NCI-H1105 treated with DMSO at 0.1 percent for 48 hours (cell line): Measurements from ENCODE around the gene EIF6.

Source experiments
- DNase-seq: peaks from one replicate; lab custom pipeline; 2025; lab: John Stamatoyannopoulos, UW

Gene EIF6

GRCh38 chr20:35293303-35294292 is 9.0 kb upstream of the EIF6 start:
- DNase-seq = no peak

GRCh38 chr20:35292504-35293285 is 8.1 kb upstream of the EIF6 start:
- DNase-seq = no peak

- no peak for DNase-seq
These were observed 7.3 kb upstream of the EIF6 start, which contains the start of gene FAM83C for GRCh38 chr20:35291654-35292503. Gene FAM83C, minus strand, starts transcription at chr20:35292425. Its CDS starts 121 bp downstream, at chr20:35292304.

- no peak for DNase-seq
These were observed 6.4 kb upstream of the EIF6 start for GRCh38 chr20:35290887-35291417.

- no peak for DNase-seq
These were observed 5.8 kb upstream of the EIF6 start for GRCh38 chr20:35290186-35290886.

- DNase-seq = no peak
These were observed 3.9 kb upstream of the EIF6 start for GRCh38 chr20:35288325-35289060.

GRCh38 chr20:35287509-35288324 is 3.1 kb upstream of the EIF6 start:
- DNase-seq = no peak

GRCh38 chr20:35286899-35287508 is 2.4 kb upstream of the EIF6 start:
- no peak for DNase-seq

- DNase-seq = no peak
These were observed 1.7 kb upstream of the EIF6 start for GRCh38 chr20:35286077-35286898.

GRCh38 chr20:35285806-35286076 is 1.2 kb upstream of the EIF6 start:
- DNase-seq = no peak

- no peak for DNase-seq
These were observed 627 bp upstream of the EIF6 start for GRCh38 chr20:35284992-35285805.

- DNase-seq = no peak
These were observed 918 bp downstream of the EIF6 start for GRCh38 chr20:35283441-35284266.

GRCh38 chr20:35281506-35282101 is 3.0 kb downstream of the EIF6 start:
- DNase-seq = no peak

- no peak for DNase-seq
These were observed 4.0 kb downstream of the EIF6 start for GRCh38 chr20:35280523-35280922.

- DNase-seq = no peak
These were observed 4.9 kb downstream of the EIF6 start for GRCh38 chr20:35279533-35280174.

- DNase-seq = no peak
These were observed 5.5 kb downstream of the EIF6 start for GRCh38 chr20:35279040-35279439.
